ENCODE measurements around the gene C12orf43.

C12orf43 gene

GRCh38 chr12:121001060-121001459 lies 15.2 kb downstream of the C12orf43 start:
- no peak for ATAC-seq
- TF ChIP-seq POU6F1 (CRISPR knock-in tag; IDR thresholded peaks at IDR 0.05; ENCODE audit: borderline replicate concordance, low read depth) (no peak), CSDC2 (CRISPR knock-in tag; IDR thresholded peaks at IDR 0.05) (no peak), TSHZ2 (CRISPR knock-in tag; IDR thresholded peaks at IDR 0.05) (no peak), SNAI2 (CRISPR knock-in tag; IDR thresholded peaks at IDR 0.05) (no peak), ZNF565 (CRISPR knock-in tag; conservative IDR thresholded peaks at IDR 0.05; ENCODE audit: low read depth) (no peak), OSR1 (CRISPR knock-in tag; IDR thresholded peaks at IDR 0.05) (no peak), CREB5 (CRISPR knock-in tag; IDR thresholded peaks at IDR 0.05; ENCODE audit: low read depth) (no peak), ZNF8 (CRISPR knock-in tag; IDR thresholded peaks at IDR 0.05) (no peak), ZNF70 (CRISPR knock-in tag; IDR thresholded peaks at IDR 0.05) (no peak), TCF4 (CRISPR knock-in tag; IDR thresholded peaks at IDR 0.05; ENCODE audit: borderline replicate concordance) (no peak), ARNTL (CRISPR knock-in tag; IDR thresholded peaks at IDR 0.05; ENCODE audit: borderline replicate concordance, low read depth) (no peak), ZFP3 (CRISPR knock-in tag; IDR thresholded peaks at IDR 0.05) (no peak), BACH2 (CRISPR knock-in tag; IDR thresholded peaks at IDR 0.05; ENCODE audit: borderline replicate concordance) (no peak), GLIS3 (CRISPR knock-in tag; IDR thresholded peaks at IDR 0.05) (no peak)
- TF ChIP-seq, protein P1, sequence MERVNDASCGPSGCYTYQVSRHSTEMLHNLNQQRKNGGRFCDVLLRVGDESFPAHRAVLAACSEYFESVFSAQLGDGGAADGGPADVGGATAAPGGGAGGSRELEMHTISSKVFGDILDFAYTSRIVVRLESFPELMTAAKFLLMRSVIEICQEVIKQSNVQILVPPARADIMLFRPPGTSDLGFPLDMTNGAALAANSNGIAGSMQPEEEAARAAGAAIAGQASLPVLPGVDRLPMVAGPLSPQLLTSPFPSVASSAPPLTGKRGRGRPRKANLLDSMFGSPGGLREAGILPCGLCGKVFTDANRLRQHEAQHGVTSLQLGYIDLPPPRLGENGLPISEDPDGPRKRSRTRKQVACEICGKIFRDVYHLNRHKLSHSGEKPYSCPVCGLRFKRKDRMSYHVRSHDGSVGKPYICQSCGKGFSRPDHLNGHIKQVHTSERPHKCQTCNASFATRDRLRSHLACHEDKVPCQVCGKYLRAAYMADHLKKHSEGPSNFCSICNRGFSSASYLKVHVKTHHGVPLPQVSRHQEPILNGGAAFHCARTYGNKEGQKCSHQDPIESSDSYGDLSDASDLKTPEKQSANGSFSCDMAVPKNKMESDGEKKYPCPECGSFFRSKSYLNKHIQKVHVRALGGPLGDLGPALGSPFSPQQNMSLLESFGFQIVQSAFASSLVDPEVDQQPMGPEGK (CRISPR knock-in tag; IDR thresholded peaks at IDR 0.05; ENCODE audit: borderline replicate concordance) = no peak
- TF ChIP-seq, protein P2, sequence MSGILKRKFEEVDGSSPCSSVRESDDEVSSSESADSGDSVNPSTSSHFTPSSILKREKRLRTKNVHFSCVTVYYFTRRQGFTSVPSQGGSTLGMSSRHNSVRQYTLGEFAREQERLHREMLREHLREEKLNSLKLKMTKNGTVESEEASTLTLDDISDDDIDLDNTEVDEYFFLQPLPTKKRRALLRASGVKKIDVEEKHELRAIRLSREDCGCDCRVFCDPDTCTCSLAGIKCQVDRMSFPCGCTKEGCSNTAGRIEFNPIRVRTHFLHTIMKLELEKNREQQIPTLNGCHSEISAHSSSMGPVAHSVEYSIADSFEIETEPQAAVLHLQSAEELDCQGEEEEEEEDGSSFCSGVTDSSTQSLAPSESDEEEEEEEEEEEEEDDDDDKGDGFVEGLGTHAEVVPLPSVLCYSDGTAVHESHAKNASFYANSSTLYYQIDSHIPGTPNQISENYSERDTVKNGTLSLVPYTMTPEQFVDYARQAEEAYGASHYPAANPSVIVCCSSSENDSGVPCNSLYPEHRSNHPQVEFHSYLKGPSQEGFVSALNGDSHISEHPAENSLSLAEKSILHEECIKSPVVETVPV (CRISPR knock-in tag; IDR thresholded peaks at IDR 0.05) = no peak

- ATAC-seq = no peak
- no peak for TF ChIP-seq GLIS3 (CRISPR knock-in tag; IDR thresholded peaks at IDR 0.05)
- TF ChIP-seq ZNF565 (CRISPR knock-in tag; conservative IDR thresholded peaks at IDR 0.05; ENCODE audit: low read depth) = no peak
- no peak for TF ChIP-seq TSHZ2 (CRISPR knock-in tag; IDR thresholded peaks at IDR 0.05)
- TF ChIP-seq ZNF70 (CRISPR knock-in tag; IDR thresholded peaks at IDR 0.05) = no peak
- TF ChIP-seq ZFP3 (CRISPR knock-in tag; IDR thresholded peaks at IDR 0.05) = no peak
- no peak for TF ChIP-seq POU6F1 (CRISPR knock-in tag; IDR thresholded peaks at IDR 0.05; ENCODE audit: borderline replicate concordance, low read depth)
- TF ChIP-seq ISL1 (CRISPR knock-in tag; IDR thresholded peaks at IDR 0.05) = no peak
- TF ChIP-seq SNAI2 (CRISPR knock-in tag; IDR thresholded peaks at IDR 0.05) = no peak
- no peak for TF ChIP-seq CSDC2 (CRISPR knock-in tag; IDR thresholded peaks at IDR 0.05)
- no peak for TF ChIP-seq BACH2 (CRISPR knock-in tag; IDR thresholded peaks at IDR 0.05; ENCODE audit: borderline replicate concordance)
- TF ChIP-seq ZFP30 (CRISPR knock-in tag; IDR thresholded peaks at IDR 0.05) = no peak
- no peak for TF ChIP-seq TOX (CRISPR knock-in tag; IDR thresholded peaks at IDR 0.05; ENCODE audit: borderline replicate concordance)
- TF ChIP-seq CREB5 (CRISPR knock-in tag; IDR thresholded peaks at IDR 0.05; ENCODE audit: low read depth) = no peak
- no peak for TF ChIP-seq ARNTL (CRISPR knock-in tag; IDR thresholded peaks at IDR 0.05; ENCODE audit: borderline replicate concordance, low read depth)
- TF ChIP-seq ZC3H10 (CRISPR knock-in tag; IDR thresholded peaks at IDR 0.05) = no peak
- TF ChIP-seq ZNF8 (CRISPR knock-in tag; IDR thresholded peaks at IDR 0.05) = no peak
- TF ChIP-seq, protein P2 (CRISPR knock-in tag; IDR thresholded peaks at IDR 0.05) = no peak
These were observed 15.8 kb downstream of the C12orf43 start for GRCh38 chr12:121000530-121000929.

Measured in SK-N-SH treated with all-trans-retinoic acid at 6 μM for 48 hours (cell line).